MCF 10A (cell line): ENCODE data around the gene PRMT7. TPM values are rescaled to one million over a fixed set of nuclear protein-coding genes. Genes with fewer than 3 reads are reported as not detected.

Experiments used
- BruUV-seq: library from RNA; stranded (reverse); fragments of 400-500 nt; replicated peaks from 2 replicates; lab custom pipeline; 2021; lab: Mats Ljungman, UMichigan
- CTCF ChIA-PET: fragments of 300-600 bp; sonication (Branson Sonifier 250); formaldehyde crosslinking; extraction: SDS; loops from one replicate; lab custom pipeline; 2021; ENCODE audit warnings: antibody characterized with exemption, inconsistent platforms; lab: Yijun Ruan, JAX
- POLR2A ChIA-PET: fragments of 300-600, 350-650 bp; sonication (Branson Sonifier 250); formaldehyde crosslinking; extraction: SDS; loops from one replicate; lab custom pipeline; 2020; ENCODE audit warnings: antibody characterized with exemption, inconsistent platforms; lab: Yijun Ruan, JAX
- DNase-seq: peaks from one replicate; pipeline ENCODE4 v3.0.0-alpha.2; 2018; ENCODE audit not compliant: unreplicated experiment
- H3K27ac Mint-ChIP-seq: one replicate; pipeline ENCODE4 v1.8.0; 2022; ENCODE audit warnings: mild to moderate bottlenecking, low read depth, mixed read lengths; ENCODE audit not compliant: unreplicated experiment
- H3K27me3 Mint-ChIP-seq: one replicate; pipeline ENCODE4 v1.8.0; 2022; ENCODE audit warnings: mixed read lengths; ENCODE audit not compliant: insufficient read depth, unreplicated experiment
- H3K36me3 Mint-ChIP-seq: one replicate; pipeline ENCODE4 v1.8.0; 2022; ENCODE audit warnings: mild to moderate bottlenecking, moderate library complexity, mixed read lengths; ENCODE audit not compliant: insufficient read depth, unreplicated experiment
- H3K4me1 Mint-ChIP-seq: one replicate; pipeline ENCODE4 v1.8.0; 2022; ENCODE audit warnings: mixed read lengths; ENCODE audit not compliant: insufficient read depth, unreplicated experiment
- H3K4me3 Mint-ChIP-seq: one replicate; pipeline ENCODE4 v1.8.0; 2022; ENCODE audit warnings: mild to moderate bottlenecking, moderate library complexity, mixed read lengths; ENCODE audit not compliant: unreplicated experiment
- H3K9me3 Mint-ChIP-seq: one replicate; pipeline ENCODE4 v1.8.0; 2022; ENCODE audit warnings: mixed read lengths; ENCODE audit not compliant: unreplicated experiment
- CTCF ChIP-seq: fragments of 200-600 bp; IDR thresholded peaks from one replicate; pipeline ENCODE4 v1.8.0; 2022; ENCODE audit warnings: antibody characterized with exemption, mild to moderate bottlenecking; ENCODE audit not compliant: unreplicated experiment
- intact Hi-C: fragments of 100-400 bp; cut with micrococcal nuclease; formaldehyde crosslinking; loops from 2 replicates; pipeline ENCODE4 v1.14.1; 2022
- total RNA-seq: library from RNA; stranded (reverse); gene quantifications from 2 replicates; pipeline ENCODE4 v1.2.3, GENCODE V29; 2022

PRMT7 gene
- total RNA-seq, 1 experiment from 2014 or later, result 33.2 TPM

- DNase-seq, result no peak
- Mint-ChIP-seq H3K36me3 (peaks cover 38% of the 10 kb centered on the region), H3K27me3 (no peaks in the 10 kb centered on the region), H3K4me1 (peaks cover 16% of the 10 kb centered on the region), H3K9me3 (no peaks in the 10 kb centered on the region), H3K4me3 (peak overlapping the region; percentile 33), H3K27ac (no peak overlapping the region)
- ChIA-PET POLR2A (interaction anchor here (3.0 kb wide), 1 partner anchor 50 kb away, joined by 74 read pairs; the partner anchor contains the start of gene SLC7A6), CTCF (interaction anchor here (18.2 kb wide), 1 partner anchor 51 kb away, joined by 308 read pairs; the partner anchor contains the start of gene SLC7A6)
- no TSS peak for BruUV-seq
- intact Hi-C loops, result no loop called here
- no peak for TF ChIP-seq CTCF
Measured at GRCh38 chr16:68313116-68313515, 2.3 kb downstream of the PRMT7 start.

GRCh38 chr16:68319185-68319908 lies 8.5 kb downstream of the PRMT7 start:
- Mint-ChIP-seq H3K36me3 (peaks cover 64% of the 10 kb centered on the region), H3K27ac (no peak overlapping the region), H3K4me1 (no peaks in the 10 kb centered on the region), H3K9me3 (no peaks in the 10 kb centered on the region), H3K4me3 (no peak overlapping the region), H3K27me3 (no peaks in the 10 kb centered on the region)
- ChIA-PET POLR2A (interaction anchor here (1.1 kb wide), 1 partner anchor 9 kb away, joined by 4 read pairs; the partner anchor contains the start of genes PRMT7 and SLC7A6OS), CTCF (interaction anchor here (0.7 to 18.2 kb wide), 5 partner anchors 9 to 81 kb away, joined by 3 to 308 read pairs (median 4); partner anchors contain the start of gene SLC7A6)
- no peak for DNase-seq
- intact Hi-C loops, result no loop called here
- TF ChIP-seq CTCF, result no peak
- no TSS peak for BruUV-seq

GRCh38 chr16:68324336-68324735 lies 13.5 kb downstream of the PRMT7 start:
- H3K4me3 Mint-ChIP-seq, result no peak overlapping the region
- peaks cover 10% of the 10 kb centered on the region for H3K4me1 Mint-ChIP-seq
- CTCF ChIA-PET, result interaction anchor here (0.9 to 18.2 kb wide), 3 partner anchors 14 to 84 kb away, joined by 3 to 308 read pairs (median 3); partner anchors contain the start of genes PRMT7, SLC7A6 and SLC7A6OS
- POLR2A ChIA-PET, result interaction anchor here (1.3 to 4.1 kb wide), 2 partner anchors 10 to 13 kb away, joined by 3 to 16 read pairs; partner anchors contain the start of genes PRMT7 and SLC7A6OS
- no peaks in the 10 kb centered on the region for H3K9me3 Mint-ChIP-seq
- H3K36me3 Mint-ChIP-seq, result peaks cover 49% of the 10 kb centered on the region
- no peak for DNase-seq
- TF ChIP-seq CTCF, result no peak
- H3K27ac Mint-ChIP-seq, result peak overlapping the region; percentile 74
- intact Hi-C loops, result no loop called here
- no TSS peak for BruUV-seq
- no peaks in the 10 kb centered on the region for H3K27me3 Mint-ChIP-seq

GRCh38 chr16:68324780-68325357 lies 14.1 kb downstream of the PRMT7 start:
- no peak overlapping the region for H3K4me3 Mint-ChIP-seq
- no peak for TF ChIP-seq CTCF
- peaks cover 10% of the 10 kb centered on the region for H3K4me1 Mint-ChIP-seq
- peaks cover 49% of the 10 kb centered on the region for H3K36me3 Mint-ChIP-seq
- BruUV-seq, result no TSS peak
- ChIA-PET CTCF (interaction anchor here (1.3 to 18.2 kb wide), 3 partner anchors 14 to 85 kb away, joined by 3 to 308 read pairs (median 6); partner anchors contain the start of genes PRMT7, SLC7A6 and SLC7A6OS), POLR2A (interaction anchor here (1.3 to 4.1 kb wide), 2 partner anchors 9 to 14 kb away, joined by 3 to 16 read pairs; partner anchors contain the start of genes PRMT7 and SLC7A6OS)
- no peaks in the 10 kb centered on the region for H3K9me3 Mint-ChIP-seq
- no peak for DNase-seq
- H3K27ac Mint-ChIP-seq, result no peak overlapping the region
- intact Hi-C loops, result no loop called here
- H3K27me3 Mint-ChIP-seq, result no peaks in the 10 kb centered on the region
